ENCODE measurements around the gene AP2S1. TPM values are rescaled to one million over a fixed set of nuclear protein-coding genes. Genes with fewer than 3 reads are reported as not detected.
"Not testable (repeated sequence)": the region's sequence is repeated elsewhere in the genome, so short reads cannot be mapped to it uniquely, and the experiment has no call there.

The AP2S1 gene
- total RNA-seq, 1 donor from 2014 or later: 96.9 TPM

GRCh38 chr19:46830864-46831263, 19.8 kb downstream of the AP2S1 start:
- no peak for DNase-seq (ENCODE audit: low spot score, unreplicated experiment)
- Mint-ChIP-seq H3K4me3 (ENCODE audit: low read depth) (no peak overlapping the region), H3K9me3 (ENCODE audit: low read depth) (peaks cover 6% of the 10 kb centered on the region), H3K27ac (no peak overlapping the region), H3K27me3 (peaks cover 3% of the 10 kb centered on the region), H3K4me1 (ENCODE audit: low read depth) (no peaks in the 10 kb centered on the region), H3K36me3 (ENCODE audit: insufficient read depth) (peaks cover 2% of the 10 kb centered on the region)
- TF ChIP-seq CTCF (IDR thresholded peaks at IDR 0.05; ENCODE audit: unreplicated experiment): no peak

GRCh38 chr19:46828484-46828883, 22.2 kb downstream of the AP2S1 start:
- TF ChIP-seq CTCF (IDR thresholded peaks at IDR 0.05; ENCODE audit: unreplicated experiment): no peak
- Mint-ChIP-seq H3K4me1 (ENCODE audit: low read depth) (no peaks in the 10 kb centered on the region), H3K4me3 (ENCODE audit: low read depth) (no peak overlapping the region), H3K36me3 (ENCODE audit: insufficient read depth) (peaks cover 2% of the 10 kb centered on the region), H3K27ac (no peak overlapping the region), H3K27me3 (peaks cover 10% of the 10 kb centered on the region), H3K9me3 (ENCODE audit: low read depth) (peaks cover 6% of the 10 kb centered on the region)
- no peak for DNase-seq (ENCODE audit: low spot score, unreplicated experiment)

GRCh38 chr19:46825731-46826055, 25.0 kb downstream of the AP2S1 start:
- H3K9me3 Mint-ChIP-seq (ENCODE audit: low read depth): peaks cover under 1% of the 10 kb centered on the region
- no peak for TF ChIP-seq CTCF (IDR thresholded peaks at IDR 0.05; ENCODE audit: unreplicated experiment)

GRCh38 chr19:46824890-46825730, 25.5 kb downstream of the AP2S1 start:
- Mint-ChIP-seq H3K27me3 (peaks cover 10% of the 10 kb centered on the region), H3K4me3 (ENCODE audit: low read depth) (no peak overlapping the region), H3K4me1 (ENCODE audit: low read depth) (no peaks in the 10 kb centered on the region), H3K36me3 (ENCODE audit: insufficient read depth) (no peaks in the 10 kb centered on the region), H3K27ac (peak overlapping the region; percentile 43), H3K9me3 (ENCODE audit: low read depth) (no peaks in the 10 kb centered on the region)
- no peak for DNase-seq (ENCODE audit: low spot score, unreplicated experiment)
- TF ChIP-seq CTCF (IDR thresholded peaks at IDR 0.05; ENCODE audit: unreplicated experiment): no peak

More at GRCh38 chr19:46825731-46826055, 25.0 kb downstream of the AP2S1 start:
- Mint-ChIP-seq H3K4me1 (ENCODE audit: low read depth) (no peaks in the 10 kb centered on the region), H3K36me3 (ENCODE audit: insufficient read depth) (peaks cover under 1% of the 10 kb centered on the region), H3K27ac (no peak overlapping the region), H3K27me3 (peaks cover 7% of the 10 kb centered on the region), H3K4me3 (ENCODE audit: low read depth) (no peak overlapping the region)
- DNase-seq (ENCODE audit: low spot score, unreplicated experiment): no peak

- Mint-ChIP-seq H3K36me3 (ENCODE audit: insufficient read depth) (no peaks in the 10 kb centered on the region), H3K27me3 (peaks cover 13% of the 10 kb centered on the region), H3K4me1 (ENCODE audit: low read depth) (no peaks in the 10 kb centered on the region), H3K9me3 (ENCODE audit: low read depth) (no peaks in the 10 kb centered on the region), H3K27ac (no peak overlapping the region), H3K4me3 (ENCODE audit: low read depth) (no peak overlapping the region)
- no peak for TF ChIP-seq CTCF (IDR thresholded peaks at IDR 0.05; ENCODE audit: unreplicated experiment)
- DNase-seq (ENCODE audit: low spot score, unreplicated experiment): no peak
Observed at GRCh38 chr19:46823049-46823448, 27.6 kb downstream of the AP2S1 start.

- not testable (repeated sequence) for H3K4me3 Mint-ChIP-seq (ENCODE audit: low read depth); H3K27ac Mint-ChIP-seq; H3K9me3 Mint-ChIP-seq (ENCODE audit: low read depth); DNase-seq (ENCODE audit: low spot score, unreplicated experiment); H3K36me3 Mint-ChIP-seq (ENCODE audit: insufficient read depth); H3K4me1 Mint-ChIP-seq (ENCODE audit: low read depth)
- peaks cover 13% of the 10 kb centered on the region for H3K27me3 Mint-ChIP-seq
Observed at GRCh38 chr19:46822410-46822787, 28.2 kb downstream of the AP2S1 start.
